Esophagus squamous epithelium (tissue), 5 donors: ENCODE results near the gene MAP3K19. TPM values are rescaled to one million over a fixed set of nuclear protein-coding genes. Genes with fewer than 3 reads are reported as not detected.

Source experiments
- DNase-seq: peaks from one replicate; lab custom pipeline; 2025; lab: John Stamatoyannopoulos, UW
- H3K27ac ChIP-seq, 4 donors: fragments of 200-600 bp; sonication (generic); one replicate each; pipeline ENCODE4 v1.5.1; 2016 to 2019; ENCODE audit warnings: mild to moderate bottlenecking in 1 of 4
- H3K27me3 ChIP-seq, 4 donors: fragments of 200-600 bp; sonication (generic); 1 replicate in 3 of 4; 2 replicates in 1 of 4; pipeline versions ENCODE4 v1.5.1 to v1.6.0; 2017 to 2021; ENCODE audit warnings: antibody characterized with exemption in 1 of 4
- H3K36me3 ChIP-seq, 3 donors: fragments of 200-600 bp; sonication (generic); one replicate each; pipeline ENCODE4 v1.5.1; 2016 to 2019
- H3K4me1 ChIP-seq, 3 donors: fragments of 200-600 bp; sonication (generic); one replicate each; pipeline ENCODE4 v1.5.1; 2017 to 2019
- H3K4me3 ChIP-seq, 4 donors: fragments of 200-600 bp; sonication (generic); 1 replicate in 3 of 4; 2 replicates in 1 of 4; pipeline ENCODE4 v1.5.1; 2016 to 2019; ENCODE audit warnings: mild to moderate bottlenecking in 2 of 4, moderate library complexity in 1 of 4
- H3K9me3 ChIP-seq, 3 donors: fragments of 200-600 bp; sonication (generic); one replicate each; pipeline ENCODE4 v1.5.1; 2016 to 2019
- POLR2A ChIP-seq, 4 donors: fragments of 450-650 bp; IDR thresholded peaks; one replicate each; pipeline ENCODE4 v1.6.1; 2017; ENCODE audit warnings: antibody characterized with exemption in 4 of 4, mild to moderate bottlenecking in 4 of 4, moderate library complexity in 3 of 4
- WGBS, 2 donors: methylation state at CpG; one replicate each; pipeline ENCODE4 v1.1.5; 2018; 5-methylcytosine and 5-hydroxymethylcytosine counted together
- intact Hi-C: fragments of 100-400 bp; cut with DNase I; formaldehyde crosslinking; loops from one replicate; pipeline ENCODE4 v1.15.0; 2022
- total RNA-seq, 4 donors: library from RNA; depleted of rRNA; stranded (reverse); fragments of >200 nt; gene quantifications; one replicate each; pipeline ENCODE4 v1.1.0, GENCODE V29; 2016
- TF ChIP-seq, protein P1 (sequence below), 6 experiments: fragments of 450-650 bp in 4 of 6; fragments of 200-600 bp in 2 of 6; sonication (generic) in 2 of 6; IDR thresholded peaks; one replicate each; pipeline ENCODE4 v1.5.1; 2016 to 2019; ENCODE audit warnings: antibody characterized with exemption in 6 of 6, mild to moderate bottlenecking in 4 of 6, moderate library complexity in 4 of 6
- donor health status: DM: yes; HTN: yes; CAD: no.

MAP3K19 gene
- total RNA-seq, 4 donors from 2014 or later: not detected

DNA sequence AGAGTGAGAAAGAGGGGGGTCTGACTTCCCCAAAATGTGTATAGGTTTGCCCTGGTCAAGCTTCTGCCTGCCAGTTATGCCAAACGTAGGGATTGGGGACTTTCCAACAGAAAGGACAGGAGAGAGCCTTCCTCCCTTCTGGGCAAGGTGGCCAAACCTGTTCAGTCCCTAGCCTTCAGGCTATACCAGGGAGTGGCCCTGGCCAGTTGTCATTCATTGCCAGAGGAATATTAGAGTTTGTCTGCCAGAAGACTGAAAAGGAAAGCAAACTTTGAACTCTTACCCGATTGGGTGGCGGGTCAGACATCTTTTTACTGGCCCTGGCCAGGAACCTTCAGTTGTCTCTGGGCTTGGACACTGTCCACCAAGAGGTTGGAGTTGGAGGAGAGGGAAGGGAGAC is 27.0 kb upstream of the MAP3K19 start:
- no peaks in the 10 kb centered on the region for H3K27me3 ChIP-seq
- peaks cover 0 to 14% (median 0%) of the 10 kb centered on the region in 3 donors for H3K9me3 ChIP-seq
- no peak overlapping the region for H3K27ac ChIP-seq
- TF ChIP-seq, protein P1, sequence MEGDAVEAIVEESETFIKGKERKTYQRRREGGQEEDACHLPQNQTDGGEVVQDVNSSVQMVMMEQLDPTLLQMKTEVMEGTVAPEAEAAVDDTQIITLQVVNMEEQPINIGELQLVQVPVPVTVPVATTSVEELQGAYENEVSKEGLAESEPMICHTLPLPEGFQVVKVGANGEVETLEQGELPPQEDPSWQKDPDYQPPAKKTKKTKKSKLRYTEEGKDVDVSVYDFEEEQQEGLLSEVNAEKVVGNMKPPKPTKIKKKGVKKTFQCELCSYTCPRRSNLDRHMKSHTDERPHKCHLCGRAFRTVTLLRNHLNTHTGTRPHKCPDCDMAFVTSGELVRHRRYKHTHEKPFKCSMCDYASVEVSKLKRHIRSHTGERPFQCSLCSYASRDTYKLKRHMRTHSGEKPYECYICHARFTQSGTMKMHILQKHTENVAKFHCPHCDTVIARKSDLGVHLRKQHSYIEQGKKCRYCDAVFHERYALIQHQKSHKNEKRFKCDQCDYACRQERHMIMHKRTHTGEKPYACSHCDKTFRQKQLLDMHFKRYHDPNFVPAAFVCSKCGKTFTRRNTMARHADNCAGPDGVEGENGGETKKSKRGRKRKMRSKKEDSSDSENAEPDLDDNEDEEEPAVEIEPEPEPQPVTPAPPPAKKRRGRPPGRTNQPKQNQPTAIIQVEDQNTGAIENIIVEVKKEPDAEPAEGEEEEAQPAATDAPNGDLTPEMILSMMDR (IDR thresholded peaks at IDR 0.05): no peak
- TF ChIP-seq POLR2A (IDR thresholded peaks at IDR 0.05): no peak
- 63 to 73% methylated on average over 3 of the region's 3 CpGs for WGBS, 2 donors
- peaks cover 0 to 19% (median 0%) of the 10 kb centered on the region in 3 donors for H3K4me1 ChIP-seq
- intact Hi-C loops: no loop called here
- peaks cover 0 to 33% (median 5%) of the 10 kb centered on the region in 3 donors for H3K36me3 ChIP-seq
- DNase-seq: no peak
- H3K4me3 ChIP-seq: no peak overlapping the region

GRCh38 chr2:135072125-135072997 is 25.1 kb upstream of the MAP3K19 start:
- Histone ChIP-seq H3K36me3 (peaks cover 0 to 30% (median 5%) of the 10 kb centered on the region in 3 donors), H3K27me3 (no peaks in the 10 kb centered on the region), H3K9me3 (peaks cover 0 to 14% (median 0%) of the 10 kb centered on the region in 3 donors), H3K4me1 (peaks cover 0 to 19% (median 0%) of the 10 kb centered on the region in 3 donors), H3K4me3 (no peak overlapping the region), H3K27ac (no peak overlapping the region)
- no peak for DNase-seq
- WGBS, 2 donors: 92 to 93% methylated on average over 3 of the region's 3 CpGs
- TF ChIP-seq, protein P1 (IDR thresholded peaks at IDR 0.05): no peak
- no peak for TF ChIP-seq POLR2A (IDR thresholded peaks at IDR 0.05)
- intact Hi-C loops: no loop called here

DNA sequence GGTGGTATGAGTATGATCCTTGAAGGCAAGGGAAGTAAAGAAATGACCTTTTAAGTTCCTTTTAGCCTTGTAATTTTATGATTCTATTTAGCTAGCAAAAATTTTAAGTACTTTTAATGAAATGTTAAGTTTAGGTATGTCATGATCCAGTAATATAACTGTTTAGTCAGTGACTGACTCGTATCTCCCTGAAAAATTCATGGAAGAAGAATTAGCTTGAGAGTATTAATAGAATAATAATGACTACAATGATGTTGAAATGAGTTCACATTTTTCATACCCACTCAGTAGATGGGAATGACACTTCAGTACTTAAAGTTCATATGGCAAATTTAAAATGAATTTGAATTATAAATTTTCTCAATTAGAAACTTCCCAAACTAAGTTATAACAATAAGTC is 19.5 kb upstream of the MAP3K19 start:
- intact Hi-C loops: no loop called here
- WGBS, 2 donors: 48 to 53% methylated on average over 1 of the region's 1 CpG
- DNase-seq: no peak
- Histone ChIP-seq H3K9me3 (peaks cover 0 to 5% (median 0%) of the 10 kb centered on the region in 3 donors), H3K4me3 (no peak overlapping the region), H3K4me1 (peaks cover 0 to 6% (median 4%) of the 10 kb centered on the region in 3 donors), H3K36me3 (peaks cover 0 to 40% (median 3%) of the 10 kb centered on the region in 3 donors), H3K27ac (no peak overlapping the region), H3K27me3 (no peaks in the 10 kb centered on the region)
- TF ChIP-seq POLR2A (IDR thresholded peaks at IDR 0.05): no peak
- TF ChIP-seq, protein P1 (IDR thresholded peaks at IDR 0.05): no peak

DNA sequence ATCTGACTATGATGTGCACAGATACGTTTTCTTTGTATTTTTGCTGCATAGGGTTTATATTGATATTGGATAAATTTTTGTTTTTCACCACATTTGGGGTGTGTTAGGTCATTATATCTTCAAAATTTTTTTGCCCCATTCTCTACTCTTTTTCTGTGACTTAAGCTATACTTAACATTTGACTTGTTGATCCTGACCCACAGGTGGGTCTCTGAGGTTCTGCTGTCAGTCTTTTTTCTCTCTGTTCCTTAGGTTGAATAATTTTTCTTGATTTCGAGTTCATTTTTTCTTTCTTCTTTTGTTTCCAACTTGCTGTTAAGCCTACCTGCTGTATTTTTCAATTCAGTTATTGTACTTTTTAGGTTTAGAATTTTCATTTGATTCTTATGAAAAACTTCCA is 16.9 kb upstream of the MAP3K19 start:
- H3K9me3 ChIP-seq: no peaks in the 10 kb centered on the region
- H3K36me3 ChIP-seq: peaks cover 0 to 44% (median 0%) of the 10 kb centered on the region in 3 donors
- H3K4me3 ChIP-seq: no peak overlapping the region
- peaks cover 0 to 11% (median 4%) of the 10 kb centered on the region in 3 donors for H3K4me1 ChIP-seq
- intact Hi-C loops: no loop called here
- H3K27me3 ChIP-seq: no peaks in the 10 kb centered on the region
- DNase-seq: no peak
- H3K27ac ChIP-seq: no peak overlapping the region
- 94 to 95% methylated on average over 2 of the region's 2 CpGs for WGBS, 2 donors
- no peak for TF ChIP-seq POLR2A (IDR thresholded peaks at IDR 0.05)
- TF ChIP-seq, protein P1 (IDR thresholded peaks at IDR 0.05): no peak

DNA sequence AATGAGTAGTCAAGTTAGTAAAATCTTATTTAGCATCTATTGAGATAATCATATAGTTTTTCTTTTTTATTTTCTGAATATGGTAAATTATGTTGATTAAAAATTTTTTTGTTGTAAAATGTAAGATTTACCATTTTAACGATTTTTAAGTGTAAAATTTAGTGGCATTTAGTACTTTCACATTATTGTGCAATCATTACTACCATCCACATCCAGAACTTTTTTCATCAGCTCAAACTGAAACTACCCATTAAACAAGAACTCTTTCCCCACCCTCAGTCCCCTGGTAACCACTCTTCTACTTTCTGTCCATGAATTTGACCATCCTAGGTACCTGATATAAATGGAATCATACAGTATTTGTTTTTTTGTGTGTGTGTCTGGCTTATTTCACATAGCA is 16.0 kb upstream of the MAP3K19 start:
- no peak overlapping the region for H3K4me3 ChIP-seq
- intact Hi-C loops: no loop called here
- H3K27ac ChIP-seq: no peak overlapping the region
- DNase-seq: no peak
- 63 to 82% methylated on average over 1 of the region's 1 CpG for WGBS, 2 donors
- no peaks in the 10 kb centered on the region for H3K9me3 ChIP-seq
- TF ChIP-seq, protein P1 (IDR thresholded peaks at IDR 0.05): no peak
- no peak for TF ChIP-seq POLR2A (IDR thresholded peaks at IDR 0.05)
- no peaks in the 10 kb centered on the region for H3K27me3 ChIP-seq
- peaks cover 0 to 11% (median 4%) of the 10 kb centered on the region in 3 donors for H3K4me1 ChIP-seq
- peaks cover 0 to 50% (median 0%) of the 10 kb centered on the region in 3 donors for H3K36me3 ChIP-seq
